Adrenal gland (tissue), 12 donors: ENCODE results near the gene RIMBP2. TPM values are rescaled to one million over a fixed set of nuclear protein-coding genes. Genes with fewer than 3 reads are reported as not detected.

Source experiments
- DNase-seq, 7 donors: peaks; one replicate each; pipeline ENCODE4 v3.0.0-alpha.2; 2019 to 2020
- H3K27ac ChIP-seq, 5 donors: fragments of 200-600 bp; sonication (generic) in 4 of 5; 1 replicate in 3 of 5; 2 replicates in 2 of 5; pipeline versions ENCODE4 v1.5.1 to v1.8.0; 2016 to 2020; ENCODE audit warnings: mild to moderate bottlenecking in 1 of 5
- H3K27me3 ChIP-seq: fragments of 200-600 bp; 2 replicates; pipeline ENCODE4 v1.8.0; 2021
- H3K36me3 ChIP-seq, 2 donors: fragments of 200-600 bp; replicated peaks in 1 of 2; 1 replicate in 1 of 2; 2 replicates in 1 of 2; pipeline versions ENCODE4 v1.5.1 to v1.8.0; 2018 to 2022
- H3K4me1 ChIP-seq, 2 donors: fragments of 200-600 bp; replicated peaks in 1 of 2; 1 replicate in 1 of 2; 2 replicates in 1 of 2; pipeline versions ENCODE4 v1.5.1 to v1.8.0; 2018 to 2021
- H3K4me3 ChIP-seq, 4 donors: fragments of 200-600 bp; sonication (generic) in 3 of 4; one replicate each; pipeline ENCODE4 v1.5.1; 2016 to 2018
- H3K9me3 ChIP-seq, 3 donors: fragments of 200-600 bp; sonication (generic) in 1 of 3; replicated peaks in 1 of 3; 1 replicate in 2 of 3; 2 replicates in 1 of 3; pipeline versions ENCODE4 v1.5.1 to v1.8.0; 2016 to 2021
- CTCF ChIP-seq, 6 experiments: fragments of 450-650 bp in 4 of 6; fragments of 200-600 bp in 2 of 6; sonication (generic) in 1 of 6; IDR thresholded peaks; 1 replicate in 5 of 6; 2 replicates in 1 of 6; pipeline versions ENCODE4 v1.5.1 to v1.8.0; 2016 to 2021; ENCODE audit warnings: antibody characterized with exemption in 6 of 6, mild to moderate bottlenecking in 2 of 6, moderate library complexity in 1 of 6
- POLR2A ChIP-seq, 2 donors: fragments of 450-650 bp; IDR thresholded peaks; one replicate each; pipeline ENCODE4 v1.6.1; 2017; ENCODE audit warnings: antibody characterized with exemption in 2 of 2, mild to moderate bottlenecking in 2 of 2, moderate library complexity in 1 of 2
- WGBS, 4 donors: extraction: QIAGEN DNeasy Blood & Tissue Kit in 2 of 4; methylation state at CpG; one replicate each; pipeline versions ENCODE4 v1.1.5 to v1.1.7; 2013 to 2017; 5-methylcytosine and 5-hydroxymethylcytosine counted together
- intact Hi-C, 2 donors: fragments of 100-400 bp; cut with DNase I; formaldehyde crosslinking; loops; one replicate each; pipeline versions ENCODE4 v1.14.1 to v1.15.0; 2022 to 2023
- polyA plus RNA-seq, 3 donors: library from polyadenylated mRNA; stranded (reverse); fragments of 200-250 nt in 2 of 3; fragments of 350-450 nt in 1 of 3; fragmentation: Illumina TruSeq in 1 of 3; extraction: RNeasy Lipid Tissue Mini Kit (QIAGEN cat#74804) in 1 of 3; gene quantifications; one replicate each; pipeline ENCODE4 v1.2.3, GENCODE V29; 2013 to 2014
- total RNA-seq, 9 donors: library from RNA; depleted of rRNA in 4 of 9; stranded (reverse); fragments of >200 nt in 4 of 9; fragments of 120-200 nt in 1 of 9; fragmentation: NEBNext Ultra II Directional in 1 of 9; extraction: Animal tissue kit (Norgen Biotek cat#: 25700) in 1 of 9; gene quantifications; one replicate each; pipeline versions ENCODE4 v1.1.0 to v1.2.4, GENCODE V29; 2013 to 2023
- donor health status: healthy with polysubstance abuse.
- donor health status: Bipolar disorder and iron deficiency.
- donor health status: DM: yes; HTN: yes; CAD: no.
- donor health status: DM: no; HTN: no; CAD: no.
- donor health status: DM: no; HTN: no; CAD: no.
- donor health status: DM: yes; HTN: yes; CAD: no.

Gene RIMBP2
- total and polyA plus RNA-seq, 12 donors = 0.18 to 23.9 (median 6.3) TPM; not detected in 2

DNA sequence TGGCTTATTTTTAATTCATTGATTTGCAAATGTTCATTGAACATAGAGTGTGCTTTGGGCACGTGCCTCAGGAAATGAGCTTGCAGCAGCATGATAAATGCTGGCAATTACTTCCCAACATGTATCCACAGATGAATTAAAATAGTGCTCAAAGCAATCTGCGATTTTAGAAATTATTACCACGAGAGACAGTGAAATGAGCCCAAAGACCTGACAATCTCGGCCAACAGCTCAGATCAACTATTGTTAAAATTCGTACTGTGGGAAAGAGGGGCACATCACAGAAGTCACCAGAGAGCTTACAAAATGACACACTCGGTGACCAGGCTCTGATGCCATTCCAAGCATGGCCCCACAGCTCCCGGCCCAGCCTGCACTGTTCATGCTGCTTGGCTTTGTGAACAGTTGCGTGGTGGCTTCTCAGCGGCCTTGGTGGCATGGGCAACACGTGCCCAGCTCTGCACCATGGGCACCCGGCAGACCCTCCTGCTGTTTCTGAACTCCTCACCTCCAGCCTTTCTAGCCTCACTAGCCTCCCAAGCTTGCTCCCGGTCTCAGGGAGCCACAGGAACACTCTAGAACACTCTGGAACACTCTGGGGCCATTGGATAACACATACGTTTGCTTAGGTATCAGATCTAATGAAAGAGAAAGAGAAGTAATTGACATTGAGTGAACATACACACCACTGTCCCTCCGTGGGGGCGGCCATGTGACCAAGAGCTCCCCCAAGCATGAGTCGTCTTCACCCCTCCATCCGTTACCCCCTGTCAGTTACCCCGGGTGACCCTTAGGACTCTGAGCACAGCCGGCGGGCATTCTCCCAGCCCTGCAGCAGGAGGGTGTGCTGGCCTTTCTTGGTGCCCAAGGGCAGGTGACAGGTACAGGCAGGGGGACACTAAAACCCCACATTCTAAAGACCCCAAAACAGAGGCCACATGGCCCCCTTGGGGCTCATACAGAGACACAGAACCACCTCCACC is 28.0 kb downstream of the RIMBP2 start:
- Histone ChIP-seq H3K27me3 (peaks cover 9% of the 10 kb centered on the region), H3K4me3 (no peak overlapping the region), H3K27ac (no peak overlapping the region), H3K9me3 (no peaks in the 10 kb centered on the region), H3K4me1 (no peaks in the 10 kb centered on the region), H3K36me3 (no peaks in the 10 kb centered on the region)
- intact Hi-C loops = no loop called here
- TF ChIP-seq CTCF (IDR thresholded peaks at IDR 0.05) = no peak
- TF ChIP-seq POLR2A (IDR thresholded peaks at IDR 0.05) = no peak
- 67 to 80% (median 75%) methylated on average over 14 to 20 of the region's 20 CpGs for WGBS, 4 donors
- DNase-seq = no peak

- intact Hi-C loops = no loop called here
- no peaks in the 10 kb centered on the region for H3K9me3 ChIP-seq
- no peak overlapping the region for H3K27ac ChIP-seq
- H3K4me1 ChIP-seq = no peaks in the 10 kb centered on the region
- whole genome bisulfite sequencing, 4 donors = 71 to 78% (median 74%) methylated on average over 10 of the region's 10 CpGs
- no peaks in the 10 kb centered on the region for H3K36me3 ChIP-seq
- H3K4me3 ChIP-seq = no peak overlapping the region
- no peak for DNase-seq
- TF ChIP-seq POLR2A (IDR thresholded peaks at IDR 0.05) = no peak
- TF ChIP-seq CTCF (IDR thresholded peaks at IDR 0.05) = no peak
- peaks cover 9% of the 10 kb centered on the region for H3K27me3 ChIP-seq
These were observed 28.9 kb downstream of the RIMBP2 start for GRCh38 chr12:130687190-130687589.

GRCh38 chr12:130686511-130686991 is 29.5 kb downstream of the RIMBP2 start:
- intact Hi-C loops = no loop called here
- H3K4me1 ChIP-seq = no peaks in the 10 kb centered on the region
- no peaks in the 10 kb centered on the region for H3K36me3 ChIP-seq
- no peak for TF ChIP-seq POLR2A (IDR thresholded peaks at IDR 0.05)
- H3K9me3 ChIP-seq = no peaks in the 10 kb centered on the region
- no peak overlapping the region for H3K4me3 ChIP-seq
- H3K27ac ChIP-seq = no peak overlapping the region
- DNase-seq = no peak
- peaks cover 9% of the 10 kb centered on the region for H3K27me3 ChIP-seq
- 32 to 80% (median 47%) methylated on average over 23 to 32 of the region's 32 CpGs for WGBS, 4 donors

DNA sequence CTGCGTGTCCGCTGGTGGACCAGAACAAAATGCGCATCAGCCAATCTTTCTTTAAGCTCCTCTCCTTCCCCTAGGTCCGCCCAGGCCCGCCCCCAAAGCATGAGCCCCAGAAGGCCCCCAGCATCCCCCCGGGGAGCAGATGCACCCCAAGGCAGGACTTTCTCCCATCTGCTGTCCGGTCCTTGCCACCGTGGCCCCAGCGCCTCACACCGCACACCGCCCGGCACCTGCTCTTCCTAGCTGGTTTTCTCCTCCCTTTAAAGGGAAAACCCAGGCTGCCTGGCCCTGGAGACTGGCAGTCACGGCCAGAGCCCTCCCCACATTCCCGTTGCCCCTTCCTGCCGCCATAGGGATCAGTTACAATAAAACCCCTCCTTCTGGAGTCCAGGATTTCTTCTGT is 30.2 kb downstream of the RIMBP2 start:
- TF ChIP-seq POLR2A (IDR thresholded peaks at IDR 0.05) (no peak), CTCF (IDR thresholded peaks at IDR 0.05) (no peak)
- intact Hi-C loops = no loop called here
- 69 to 76% (median 75%) methylated on average over 9 to 15 of the region's 15 CpGs for WGBS, 4 donors
- peaks cover 9% of the 10 kb centered on the region for H3K27me3 ChIP-seq
- no peak overlapping the region for H3K4me3 ChIP-seq
- no peaks in the 10 kb centered on the region for H3K9me3 ChIP-seq
- no peaks in the 10 kb centered on the region for H3K36me3 ChIP-seq
- no peak overlapping the region for H3K27ac ChIP-seq
- H3K4me1 ChIP-seq = no peaks in the 10 kb centered on the region
- DNase-seq = no peak
